GM12878 (cell line): ENCODE results near the gene ATOH7. TPM values are rescaled to one million over a fixed set of nuclear protein-coding genes. Genes with fewer than 3 reads are reported as not detected.

ENCODE experiments used
- ATAC-seq: fragments of 200-7000 bp; cut with Tn5 transposase; 3 replicates; pipeline ENCODE4 v1.9.1; 2020; ENCODE audit warnings: mild to moderate bottlenecking, moderate library complexity
- BruUV-seq: library from RNA; stranded (reverse); fragments of 400-500 nt; replicated peaks from 2 replicates; lab custom pipeline; 2021; lab: Mats Ljungman, UMichigan
- CTCF ChIA-PET: fragments of 300-600 bp; sonication (Branson Sonifier 250); formaldehyde crosslinking; extraction: SDS; loops from one replicate; lab custom pipeline; 2021; ENCODE audit warnings: inconsistent platforms; lab: Yijun Ruan, JAX
- POLR2A ChIA-PET: fragments of 350-600 bp; formaldehyde crosslinking; extraction: SDS; loops from one replicate; lab custom pipeline; 2021; ENCODE audit warnings: inconsistent platforms; lab: Charles Lee
- RAD21 ChIA-PET: fragments of 300-600 bp; sonication (Branson Sonifier 250); formaldehyde crosslinking; loops from one replicate; lab custom pipeline; 2023; ENCODE audit warnings: antibody characterized with exemption; ENCODE audit not compliant: unreplicated experiment; lab: Charles Lee
- SMC1A ChIA-PET: fragments of 300-600 bp; sonication (Branson Sonifier 250); formaldehyde crosslinking; loops from one replicate; lab custom pipeline; 2023; ENCODE audit not compliant: unreplicated experiment, uncharacterized antibody; lab: Charles Lee
- DNase-seq: peaks from one replicate; pipeline ENCODE4 v3.0.0-alpha.2; 2011; ENCODE audit warnings: low read depth, low spot score
- FAIRE-seq: peaks from 3 replicates; lab custom pipeline; 2011; peaks lifted over from hg19 to GRCh38; lab: Jason Lieb, UNC
- H2AFZ ChIP-seq: 2 replicates; pipeline ENCODE4 v1.6.0; 2011; ENCODE audit warnings: low read depth, low read length, control low read depth; ENCODE audit not compliant: control insufficient read depth
- H3K27ac ChIP-seq: 2 replicates; pipeline ENCODE4 v1.5.1; 2011; ENCODE audit warnings: control low read depth; ENCODE audit not compliant: control insufficient read depth, insufficient read depth
- H3K27me3 ChIP-seq, 2 experiments: replicated peaks in 1 of 2; 2 replicates each; pipeline versions ENCODE4 v1.6.0 to v1.6.1; 2011; ENCODE audit warnings: low read length in 1 of 2; ENCODE audit not compliant: control insufficient read depth in 2 of 2, insufficient read depth in 2 of 2
- H3K36me3 ChIP-seq, 2 experiments: 2 replicates each; pipeline ENCODE4 v1.5.1; 2011; ENCODE audit warnings: low read length in 1 of 2; ENCODE audit not compliant: control insufficient read depth in 2 of 2, insufficient read depth in 2 of 2
- H3K4me1 ChIP-seq: 2 replicates; pipeline ENCODE4 v1.6.1; 2011; ENCODE audit warnings: mild to moderate bottlenecking, low read length, moderate library complexity, mixed read lengths; ENCODE audit not compliant: control insufficient read depth, insufficient read depth
- H3K4me2 ChIP-seq: 2 replicates; pipeline ENCODE4 v1.6.0; 2011; ENCODE audit warnings: control low read depth; ENCODE audit not compliant: control insufficient read depth, insufficient read depth
- H3K4me3 ChIP-seq: fragments of 200-600 bp; sonication (generic); 2 replicates; pipeline ENCODE4 v1.5.1; 2016
- H3K79me2 ChIP-seq: 2 replicates; pipeline ENCODE4 v1.6.0; 2011; ENCODE audit warnings: low read length; ENCODE audit not compliant: control insufficient read depth, insufficient read depth
- H3K9ac ChIP-seq: 2 replicates; pipeline ENCODE4 v1.8.0; 2011; ENCODE audit warnings: low read length, control low read depth, mixed read lengths; ENCODE audit not compliant: control insufficient read depth, insufficient read depth
- H3K9me3 ChIP-seq: replicated peaks from 3 replicates; pipeline ENCODE4 v1.5.1; 2011; ENCODE audit warnings: mild to moderate bottlenecking, low read length; ENCODE audit not compliant: control insufficient read depth, insufficient read depth
- H4K20me1 ChIP-seq: 2 replicates; pipeline ENCODE4 v1.6.0; 2011; ENCODE audit not compliant: control insufficient read depth, insufficient read depth
- BMI1 ChIP-seq: fragments of 450-650 bp; IDR thresholded peaks from 2 replicates; pipeline ENCODE4 v1.6.1; 2016; ENCODE audit warnings: mild to moderate bottlenecking, moderate library complexity, borderline replicate concordance
- CBX3 ChIP-seq: fragments of 200-600 bp; sonication (generic); IDR thresholded peaks from 2 replicates; pipeline ENCODE4 v1.6.1; 2016; ENCODE audit warnings: low read depth, borderline replicate concordance
- CREB1 ChIP-seq: IDR thresholded peaks from 2 replicates; pipeline ENCODE4 v1.6.1; 2012; ENCODE audit warnings: low read depth, mild to moderate bottlenecking, inconsistent platforms
- HDAC2 ChIP-seq: fragments of 200-600 bp; sonication (generic); IDR thresholded peaks from 2 replicates; pipeline ENCODE4 v1.6.1; 2017
- NFYA ChIP-seq: IDR thresholded peaks from 2 replicates; pipeline ENCODE4 v1.6.1; 2011; ENCODE audit warnings: low read depth, mild to moderate bottlenecking, low read length, improper control_type of control experiment, borderline replicate concordance
- NR2C2 ChIP-seq: IDR thresholded peaks from 2 replicates; pipeline ENCODE4 v1.6.1; 2011; ENCODE audit warnings: borderline replicate concordance, low read depth; ENCODE audit not compliant: control insufficient read depth, insufficient read length
- REST ChIP-seq: IDR thresholded peaks from 2 replicates; pipeline ENCODE4 v1.6.1; 2012; ENCODE audit warnings: mild to moderate bottlenecking, low read depth, low read length
- SUPT20H ChIP-seq: IDR thresholded peaks from 2 replicates; pipeline ENCODE4 v1.6.1; 2011; ENCODE audit warnings: low read depth, mild to moderate bottlenecking, low read length, moderate library complexity, borderline replicate concordance; ENCODE audit not compliant: control insufficient read depth
- TCF3 ChIP-seq: IDR thresholded peaks from 2 replicates; pipeline ENCODE4 v1.6.1; 2012; ENCODE audit warnings: low read depth, mild to moderate bottlenecking, low read length, borderline replicate concordance; ENCODE audit not compliant: insufficient read depth
- in situ Hi-C: fragments of 300-500 bp; cut with MboI; formaldehyde crosslinking; loops from 9 replicates; pipeline ENCODE4 v1.14.3; 2018; ENCODE audit warnings: mixed read lengths
- intact Hi-C: fragments of 100-400 bp; cut with micrococcal nuclease; formaldehyde crosslinking; loops from one replicate; pipeline ENCODE4 v1.14.2; 2022; ENCODE audit not compliant: unreplicated experiment
- polyA plus RNA-seq, 11 experiments: library from polyadenylated mRNA; depleted of rRNA in 4 of 11; unstranded in 6 of 11; stranded (reverse) in 5 of 11; fragments of >200 nt; fragmentation: Nextera tagmentation in 4 of 11; fragmentation: Illumina TruSeq in 1 of 11; extraction: Ambion mirVana in 4 of 11; extraction: Trizol in 1 of 11; gene quantifications; 1 replicate in 1 of 11; 2 replicates in 10 of 11; pipeline versions ENCODE4 v1.2.1 to v1.2.3, GENCODE V29; 2011 to 2016; ENCODE audit warnings: inconsistent platforms in 2 of 11, missing spikeins in 2 of 11, low read depth in 1 of 11
- total RNA-seq, 4 experiments: library from RNA; depleted of rRNA in 3 of 4; stranded (reverse); fragments of >200 nt in 3 of 4; fragmentation: Illumina TruSeq in 1 of 4; extraction: Trizol in 1 of 4; gene quantifications; 2 replicates each; pipeline versions ENCODE4 v1.2.1 to v1.2.3, GENCODE V29; 2013 to 2021

Gene ATOH7
- total and polyA plus RNA-seq, 10 of the 15 experiments (the other 5 are each of a cell fraction or from before 2014, with no cell fraction given) = not detected

DNA sequence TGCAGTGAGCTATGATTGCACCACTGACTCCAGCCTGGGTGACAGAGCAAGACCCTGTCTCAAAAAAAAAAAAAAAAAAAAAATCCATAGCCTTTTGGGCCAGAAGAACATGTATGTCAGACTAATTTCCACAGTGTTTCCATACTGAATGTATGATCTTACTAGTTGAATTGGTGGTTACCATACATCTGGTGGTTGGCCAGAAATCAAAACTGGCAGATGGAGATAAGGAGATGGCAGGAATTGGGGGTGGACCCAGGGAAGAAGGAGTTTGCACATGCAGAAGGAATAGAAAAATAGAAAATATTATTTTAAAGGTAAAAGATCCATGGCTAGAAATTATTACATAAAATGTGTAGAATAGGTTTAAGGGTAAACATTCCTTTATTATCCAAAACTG lies 3.7 kb upstream of the ATOH7 start:
- no peaks in the 10 kb centered on the region for H3K36me3 ChIP-seq
- no peak overlapping the region for H2AFZ ChIP-seq
- POLR2A ChIA-PET = interaction anchor here (0.6 kb wide), 1 partner anchor 94 kb away, joined by 4 read pairs; no protein-coding TSS in a partner anchor
- H3K9ac ChIP-seq = no peak overlapping the region
- peaks cover 5% of the 10 kb centered on the region; the same call in 1 of the 2 replicates for H3K4me1 ChIP-seq
- H4K20me1 ChIP-seq = no peaks in the 10 kb centered on the region
- intact Hi-C loops = no loop called here
- CTCF ChIA-PET = no interaction called here
- no peak for TF ChIP-seq NFYA
- TF ChIP-seq BMI1 = no peak
- no peak for TF ChIP-seq CBX3
- TF ChIP-seq SUPT20H = no peak
- no peak for TF ChIP-seq TCF3
- TF ChIP-seq HDAC2 = no peak
- no peak for TF ChIP-seq REST
- no peak for TF ChIP-seq NR2C2
- no peak for TF ChIP-seq CREB1
- no peak for ATAC-seq
- H3K27me3 ChIP-seq = peaks cover 0 to 4% of the 10 kb centered on the region in 2 experiments; a peak in 3 of 4 replicates
- SMC1A ChIA-PET = interaction anchor here (1.0 to 1.5 kb wide), 3 partner anchors 12 to 66 kb away, joined by 3 to 5 read pairs (median 3); no protein-coding TSS in a partner anchor
- H3K9me3 ChIP-seq = no peaks in the 10 kb centered on the region
- H3K79me2 ChIP-seq = no peaks in the 10 kb centered on the region
- DNase-seq = no peak
- BruUV-seq = no TSS peak
- in situ Hi-C loops = no loop called here
- H3K27ac ChIP-seq = no peak overlapping the region
- no peak overlapping the region for H3K4me2 ChIP-seq
- no peak for FAIRE-seq
- no peak overlapping the region for H3K4me3 ChIP-seq
- RAD21 ChIA-PET = interaction anchor here (1.2 kb wide), 1 partner anchor 66 kb away, joined by 3 read pairs; no protein-coding TSS in a partner anchor
